Left colon (tissue), 2 donors: ENCODE measurements around the gene PNLIPRP2. TPM values are rescaled to one million over a fixed set of nuclear protein-coding genes. Genes with fewer than 3 reads are reported as not detected.

ENCODE experiments used
- ATAC-seq: fragments of 200-7000 bp; cut with Tn5 transposase; one replicate; pipeline ENCODE4 v1.9.1; 2020; ENCODE audit warnings: mild to moderate bottlenecking, moderate library complexity
- DNase-seq, 2 donors: peaks; one replicate each; pipeline ENCODE4 v3.0.0-alpha.2; 2020
- intact Hi-C, 2 donors: fragments of 100-400 bp; cut with DNase I in 1 of 2; cut with micrococcal nuclease in 1 of 2; formaldehyde crosslinking; loops; one replicate each; pipeline versions ENCODE4 v1.11.2 to v1.14.0; 2022; cut with DNase I, micrococcal nuclease
- total RNA-seq, 2 donors: library from RNA; stranded (reverse); fragmentation: NEBNext Ultra II Directional; extraction: Animal tissue kit (Norgen Biotek cat#: 25700); gene quantifications; one replicate each; pipeline ENCODE4 v1.2.1, GENCODE V29; 2021
- donor health status: DM: no; HTN: no; CAD: no.
- donor health status: DM: yes; HTN: yes; CAD: no.

The PNLIPRP2 gene
- total RNA-seq, 2 donors from 2014 or later = 10.3 to 10.7 TPM

DNA sequence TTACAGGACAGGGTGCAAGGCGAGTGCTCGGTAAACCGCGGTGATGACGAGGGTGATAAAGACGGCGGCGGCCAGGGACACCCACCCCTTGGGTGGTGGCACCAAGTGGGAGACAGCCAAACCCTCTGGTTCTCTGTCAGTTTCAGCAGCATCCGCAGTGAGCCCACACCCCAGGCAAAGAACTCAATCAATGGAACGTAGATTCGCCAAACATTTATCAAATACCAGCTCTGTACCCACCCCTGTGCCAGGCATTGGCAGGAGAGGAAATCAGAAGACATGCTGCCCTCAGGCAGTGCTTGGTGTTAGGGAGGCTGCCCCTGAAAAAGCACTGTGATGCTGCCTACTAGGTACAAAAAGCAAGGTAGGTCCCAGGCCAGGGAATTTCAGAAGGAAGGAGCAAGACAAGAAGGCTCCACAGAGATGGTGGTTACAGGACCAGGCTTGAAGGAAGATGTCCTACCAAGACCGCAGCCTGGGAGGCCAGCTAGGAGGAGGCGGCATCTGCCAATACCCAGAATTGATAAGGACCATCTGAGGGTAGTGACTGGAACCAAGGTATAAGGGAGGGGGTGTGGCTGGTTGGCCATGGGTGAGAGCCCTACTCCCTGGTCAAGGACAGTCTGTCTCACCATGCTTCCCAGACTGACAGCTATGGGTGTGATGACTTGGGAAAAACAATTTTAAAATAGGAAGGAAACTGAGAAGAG is 10.2 kb upstream of the PNLIPRP2 start:
- no peak for ATAC-seq
- intact Hi-C loops = no loop called here
- DNase-seq = no peak

DNA sequence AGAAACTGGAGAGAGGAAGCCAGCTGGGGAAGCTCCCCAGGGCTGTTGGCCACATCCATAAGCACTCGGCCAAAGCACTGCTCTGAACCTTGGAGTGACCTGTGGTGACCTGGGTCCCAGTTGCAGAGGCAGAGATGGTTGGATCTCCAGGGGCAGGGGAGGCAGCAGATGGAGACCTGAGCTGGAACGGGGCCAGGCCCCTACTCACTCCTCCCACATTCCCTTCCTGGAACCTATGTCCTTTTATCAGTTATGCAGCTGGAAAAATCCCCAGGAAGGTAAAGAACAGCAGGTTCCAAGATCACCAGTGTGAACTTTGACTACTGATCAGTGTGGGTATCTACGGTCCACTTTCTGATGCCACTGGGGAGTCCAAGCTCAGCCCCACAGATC is 9.6 kb upstream of the PNLIPRP2 start:
- ATAC-seq = no peak
- intact Hi-C loops = no loop called here
- DNase-seq = no peak

DNA sequence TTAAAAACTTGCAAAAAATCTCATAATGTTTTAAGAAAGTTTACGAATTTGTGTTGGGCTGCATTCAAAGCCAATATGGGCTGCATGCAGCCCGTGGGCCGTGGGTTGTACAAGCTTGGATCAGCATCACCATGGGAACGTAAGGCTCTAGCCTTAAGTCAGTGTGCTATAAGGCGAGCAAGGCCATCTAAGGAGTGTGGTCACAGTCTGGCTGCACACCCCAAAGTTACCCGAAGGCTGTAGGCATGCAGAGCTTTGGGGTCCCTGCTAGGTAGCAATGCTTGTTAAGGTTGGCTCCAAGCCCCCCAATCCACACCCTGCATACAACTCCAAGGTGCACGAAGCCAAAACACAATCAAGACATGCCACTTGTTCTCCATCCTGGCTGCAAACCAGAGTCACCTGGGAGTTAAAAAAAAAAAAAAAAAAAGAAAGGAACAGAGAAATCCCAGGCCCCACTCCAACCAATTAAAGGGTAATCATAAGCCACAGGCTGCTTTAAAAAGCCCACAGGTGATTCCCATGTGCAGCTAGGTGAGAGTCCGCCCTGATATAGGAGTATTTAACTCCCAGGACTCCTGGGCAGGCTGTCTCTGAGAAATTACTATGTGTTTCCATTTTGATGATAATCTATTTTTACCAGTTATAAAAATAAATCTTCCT is 8.5 kb upstream of the PNLIPRP2 start:
- intact Hi-C loops = no loop called here
- ATAC-seq = peak; percentile 29
- no peak for DNase-seq

- no peak for DNase-seq
- intact Hi-C loops = no loop called here
- no peak for ATAC-seq
Measured at GRCh38 chr10:116613471-116613870, 7.3 kb upstream of the PNLIPRP2 start.

- intact Hi-C loops = no loop called here
- DNase-seq (no peak), ATAC-seq (no peak)
Measured at GRCh38 chr10:116614796-116615195, 6.0 kb upstream of the PNLIPRP2 start.

DNA sequence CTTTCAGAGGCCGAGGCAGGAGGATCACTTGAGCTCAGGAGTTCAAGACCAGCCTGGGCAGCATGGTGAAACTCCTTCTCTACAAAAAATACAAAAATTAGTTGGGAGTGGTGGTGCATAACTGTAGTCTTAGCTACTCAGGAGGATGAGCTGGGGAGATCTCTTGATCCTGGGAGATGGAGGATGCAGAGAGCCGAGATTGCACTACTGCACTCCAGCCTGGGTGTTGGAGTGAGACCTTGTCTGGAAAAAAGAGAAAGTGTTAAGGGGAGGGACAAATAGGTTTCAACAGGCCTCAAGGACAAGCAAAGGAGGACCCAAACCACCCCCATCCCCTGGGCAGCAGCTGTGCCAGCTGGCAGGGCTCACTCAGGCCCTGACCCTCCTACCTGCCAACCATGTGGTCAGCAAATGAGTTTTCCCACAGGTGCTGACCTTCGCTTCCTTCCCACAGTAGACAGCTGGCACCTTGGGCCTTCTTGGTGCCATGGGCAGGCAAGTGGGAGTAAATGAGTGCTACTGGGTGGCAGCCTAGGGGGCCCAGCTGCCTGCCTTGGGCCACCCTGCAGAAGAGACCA is 5.5 kb upstream of the PNLIPRP2 start:
- intact Hi-C loops = no loop called here
- DNase-seq (no peak), ATAC-seq (no peak)

DNA sequence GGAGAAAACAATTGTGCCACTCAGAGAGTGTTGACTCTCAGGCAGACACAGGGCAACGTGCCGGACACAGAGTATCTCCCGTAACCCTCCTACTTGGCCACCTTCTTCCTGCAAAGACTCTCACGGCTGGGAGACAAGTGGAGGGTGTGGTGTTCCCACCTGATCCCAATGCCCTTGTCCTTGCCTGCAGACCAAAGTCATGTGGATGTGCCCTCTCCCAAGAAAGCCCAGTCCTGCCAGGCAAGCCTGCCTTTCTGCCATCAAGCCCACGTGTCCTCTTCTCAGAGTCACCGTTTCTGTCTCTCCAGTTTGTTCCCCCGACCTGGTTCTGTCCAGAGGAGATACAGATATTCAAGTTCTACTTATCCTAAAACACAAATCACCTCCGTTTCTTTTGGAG is 723 bp downstream of the PNLIPRP2 start:
- ATAC-seq (peak; percentile 31), DNase-seq (no peak)
- intact Hi-C loops = no loop called here

DNA sequence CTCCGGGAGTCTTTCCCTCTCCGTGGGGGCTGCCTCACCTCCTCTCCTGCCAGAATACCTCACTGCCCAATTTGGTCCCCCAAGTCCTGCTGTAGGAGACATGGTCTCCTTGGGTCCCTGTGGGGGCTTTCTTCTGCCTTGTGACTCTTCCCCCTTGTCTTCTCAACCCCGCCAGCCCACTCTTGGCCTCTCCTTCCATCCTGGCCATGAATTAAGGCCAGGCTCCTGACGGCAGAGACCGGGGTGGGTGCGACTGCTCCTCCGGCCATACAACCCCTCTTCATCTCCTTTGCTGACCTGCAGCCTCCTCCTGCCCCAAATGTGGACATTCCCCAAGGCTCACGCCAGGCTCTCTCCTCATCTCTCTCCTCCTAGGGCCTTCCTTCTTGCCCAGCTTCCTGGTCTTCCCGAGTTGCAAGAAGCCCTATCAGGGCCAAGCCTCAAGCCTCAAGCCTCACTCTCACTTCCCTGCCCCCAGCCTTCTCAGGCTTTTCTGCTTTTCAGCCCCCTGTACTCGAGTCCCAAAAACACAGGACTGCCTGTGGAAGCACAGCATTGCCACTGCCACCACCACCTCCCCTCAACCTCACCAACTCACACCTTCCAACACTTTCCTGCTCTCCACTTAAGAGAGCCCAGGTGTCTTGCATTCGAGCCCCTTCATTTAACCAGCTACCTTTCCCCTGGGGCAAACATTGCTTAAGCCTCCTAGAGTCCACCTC is 1.3 kb downstream of the PNLIPRP2 start:
- intact Hi-C loops = no loop called here
- no peak for DNase-seq

GRCh38 chr10:116625845-116626244 is 5.1 kb downstream of the PNLIPRP2 start:
- DNase-seq (no peak), ATAC-seq (no peak)
- intact Hi-C loops = no loop called here

More for the DNA sequence above, 1.3 kb downstream of the PNLIPRP2 start:
- no peak for ATAC-seq

- ATAC-seq (no peak), DNase-seq (no peak)
- intact Hi-C loops = no loop called here
Measured at GRCh38 chr10:116626815-116627214, 6.1 kb downstream of the PNLIPRP2 start.

GRCh38 chr10:116627386-116627933 is 6.7 kb downstream of the PNLIPRP2 start:
- DNase-seq (peak; percentile 48 to 70), ATAC-seq (peak; percentile 97)
- intact Hi-C loops = no loop called here

DNA sequence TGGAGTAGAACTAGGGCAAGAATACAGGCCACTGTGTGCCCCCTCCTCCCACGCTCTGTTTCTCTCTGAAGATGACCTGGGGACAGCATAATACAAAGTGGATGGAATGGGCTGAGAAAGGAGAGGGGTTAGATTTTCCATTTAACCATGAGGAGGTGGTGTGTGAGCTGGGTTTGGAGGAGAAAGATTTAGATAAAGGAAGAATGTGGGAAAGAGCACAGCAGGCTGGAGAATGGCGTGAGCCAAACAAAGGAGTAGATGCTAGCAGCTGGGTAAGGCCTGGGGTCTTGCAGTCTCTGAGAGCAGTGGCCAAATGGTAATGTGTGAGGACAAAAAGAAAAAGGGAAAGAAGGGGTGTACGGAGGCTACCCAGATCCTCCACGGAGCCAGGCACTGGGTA is 8.6 kb downstream of the PNLIPRP2 start:
- no peak for ATAC-seq
- intact Hi-C loops = no loop called here
- DNase-seq = no peak

DNA sequence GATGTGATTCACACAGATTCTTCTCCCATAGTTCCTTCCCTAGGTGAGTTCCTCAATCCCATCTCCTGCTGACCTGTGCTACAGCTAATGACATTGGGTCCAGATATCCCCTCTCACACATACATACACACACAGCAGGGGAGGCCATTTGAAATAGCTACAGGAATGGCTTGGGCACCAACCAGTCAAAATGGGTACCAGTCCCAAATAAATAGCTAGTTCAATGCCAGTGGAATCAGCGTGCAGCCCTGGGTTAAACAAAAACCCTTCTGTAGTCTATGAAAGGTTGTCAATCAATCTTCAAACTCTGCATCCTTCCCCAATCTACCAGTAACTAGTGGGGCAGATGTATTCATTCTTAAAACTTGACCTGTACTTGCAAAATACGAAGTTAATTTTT is 9.3 kb downstream of the PNLIPRP2 start:
- ATAC-seq (no peak), DNase-seq (no peak)
- intact Hi-C loops = no loop called here

DNA sequence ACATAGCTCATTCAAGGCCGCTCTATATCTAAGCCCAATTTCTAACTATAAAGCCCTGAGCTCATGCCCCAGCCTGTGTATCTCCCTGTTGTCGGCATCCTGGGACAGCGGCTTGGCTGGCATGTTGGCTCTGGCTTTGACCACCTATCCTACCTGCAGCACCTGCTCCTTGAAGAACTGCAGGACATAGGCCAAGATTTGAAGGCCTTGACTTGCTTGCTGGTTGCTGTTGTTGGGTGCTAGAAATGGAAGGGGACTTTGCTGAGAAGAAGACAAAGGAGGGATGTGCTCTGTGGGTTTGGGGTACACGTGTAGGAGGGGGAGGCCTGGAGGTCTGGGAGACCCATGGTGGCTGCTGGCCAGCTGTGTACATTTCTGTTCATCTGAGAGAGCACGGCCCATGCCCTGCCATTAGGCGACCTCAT is 11.1 kb downstream of the PNLIPRP2 start:
- ATAC-seq = no peak
- intact Hi-C loops = no loop called here
- DNase-seq = no peak

GRCh38 chr10:116632596-116633215 is 12.0 kb downstream of the PNLIPRP2 start:
- DNase-seq (no peak), ATAC-seq (no peak)
- intact Hi-C loops = no loop called here

- intact Hi-C loops = no loop called here
- ATAC-seq (no peak), DNase-seq (no peak)
Measured at GRCh38 chr10:116633216-116633600, 12.5 kb downstream of the PNLIPRP2 start.

DNA sequence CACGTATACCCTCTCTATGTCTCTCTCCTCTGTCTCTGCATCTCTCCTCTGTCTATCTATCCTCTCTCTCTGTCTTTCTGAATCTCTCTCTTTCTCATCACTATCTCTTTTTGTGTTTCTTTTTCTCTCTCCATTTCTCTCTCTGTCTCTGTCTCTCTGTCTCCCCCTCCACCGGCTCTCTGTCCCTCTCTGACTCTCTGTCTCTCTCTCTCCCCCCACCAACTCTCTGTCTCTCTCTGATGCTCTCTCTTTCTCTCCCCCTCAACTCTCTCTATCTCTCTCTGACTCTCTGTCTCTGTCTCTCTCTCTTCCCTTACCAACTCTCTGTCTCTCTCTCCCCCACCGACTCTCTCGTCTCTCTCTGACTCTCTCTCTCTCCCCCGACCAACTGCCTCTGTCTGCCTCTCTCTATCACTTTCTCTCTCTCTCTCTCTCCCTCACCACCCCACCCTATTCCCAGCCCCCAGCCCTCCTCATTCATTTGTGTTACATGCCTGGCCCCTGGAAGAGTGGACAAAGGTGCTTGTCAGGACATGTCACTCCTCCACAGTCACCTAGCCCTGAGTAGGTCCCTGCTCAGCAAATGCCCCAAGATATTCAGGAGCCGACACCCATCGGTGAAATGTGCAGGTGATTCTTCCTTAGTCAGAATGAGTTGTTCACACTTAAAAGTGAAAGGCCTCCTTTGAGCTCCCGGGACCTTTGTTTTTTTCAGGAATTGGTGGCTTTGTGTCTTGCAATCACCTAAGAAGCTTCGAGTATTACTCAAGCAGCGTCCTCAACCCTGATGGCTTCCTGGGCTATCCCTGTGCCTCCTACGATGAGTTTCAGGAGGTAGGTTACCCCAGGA is 13.6 kb downstream of the PNLIPRP2 start:
- ATAC-seq (no peak), DNase-seq (no peak)
- intact Hi-C loops = no loop called here

GRCh38 chr10:116636385-116636784 is 15.6 kb downstream of the PNLIPRP2 start:
- ATAC-seq = no peak
- no peak for DNase-seq
- intact Hi-C loops = no loop called here
